ENCODE data around the gene FAM83F. TPM values are rescaled to one million over a fixed set of nuclear protein-coding genes. Genes with fewer than 3 reads are reported as not detected.

The FAM83F gene
- polyA plus RNA-seq, 1 donor (not counting 4 experiments of a cell fraction or from before 2014, with no cell fraction given) = 22.8 TPM

GRCh38 chr22:40025856-40026255 lies 31.1 kb downstream of the FAM83F start:
- Histone ChIP-seq H3K4me3 (ENCODE audit: control insufficient read depth in 2 of 3, extremely low read depth in 1 of 3, insufficient read depth in 2 of 3, low read depth in 1 of 3, low read length in 3 of 3) (no peak overlapping the region), H4K20me1 (ENCODE audit: control insufficient read depth, extremely low read depth, insufficient read depth, low read length) (peaks cover 12% of the 10 kb centered on the region), H3K9me1 (ENCODE audit: control insufficient read depth, extremely low read depth, insufficient read depth, low read length) (no peaks in the 10 kb centered on the region), H3K36me3 (ENCODE audit: control insufficient read depth in 2 of 2, extremely low read depth in 1 of 2, insufficient read depth in 2 of 2, low read length in 2 of 2) (peaks cover 33 to 46% of the 10 kb centered on the region in 2 experiments), H3K4me1 (ENCODE audit: control insufficient read depth, extremely low read depth, insufficient read depth, low read length) (peaks cover 32% of the 10 kb centered on the region), H3K9me3 (ENCODE audit: control insufficient read depth, low read depth, low read length) (no peaks in the 10 kb centered on the region), H3K4me2 (ENCODE audit: control insufficient read depth, extremely low read depth, insufficient read depth, low read depth, low read length) (no peak overlapping the region), H3K27me3 (ENCODE audit: control insufficient read depth, extremely low read depth, insufficient read depth, low read length) (no peaks in the 10 kb centered on the region), H3K27ac (ENCODE audit: control insufficient read depth, insufficient read depth, low read length) (no peak overlapping the region), H3K79me2 (ENCODE audit: control insufficient read depth, insufficient read depth, low read length) (peaks cover 20% of the 10 kb centered on the region), H2AFZ (ENCODE audit: control insufficient read depth, low read length) (no peak overlapping the region), H3K9ac (ENCODE audit: control insufficient read depth, extremely low read depth, insufficient read depth, low read length) (no peak overlapping the region)
- dilution Hi-C loops (cut with MboI; ENCODE audit: extremely low pct_ligation_motif_present, low sequenced_read_pairs) = no loop called here
- TF ChIP-seq EZH2 (IDR thresholded peaks at IDR 0.05; ENCODE audit: low read length) (no peak), CTCF (optimal IDR thresholded peaks at IDR 0.05 in 1 of 3, IDR thresholded peaks at IDR 0.05 in 1 of 3, conservative IDR thresholded peaks at IDR 0.05 in 1 of 3; ENCODE audit: extremely low read depth in 1 of 3, insufficient read depth in 2 of 3, low read length in 3 of 3) (no peak)
- FAIRE-seq (no peak), DNase-seq (ENCODE audit: low read depth, low spot score) (no peak)

GRCh38 chr22:40026641-40027040 lies 31.9 kb downstream of the FAM83F start:
- Histone ChIP-seq H3K4me1 (ENCODE audit: control insufficient read depth, extremely low read depth, insufficient read depth, low read length) (peaks cover 24% of the 10 kb centered on the region), H3K79me2 (ENCODE audit: control insufficient read depth, insufficient read depth, low read length) (peaks cover 20% of the 10 kb centered on the region), H3K4me2 (ENCODE audit: control insufficient read depth, extremely low read depth, insufficient read depth, low read depth, low read length) (no peak overlapping the region), H4K20me1 (ENCODE audit: control insufficient read depth, extremely low read depth, insufficient read depth, low read length) (peaks cover 12% of the 10 kb centered on the region), H2AFZ (ENCODE audit: control insufficient read depth, low read length) (no peak overlapping the region), H3K36me3 (ENCODE audit: control insufficient read depth in 2 of 2, extremely low read depth in 1 of 2, insufficient read depth in 2 of 2, low read length in 2 of 2) (peaks cover 36 to 38% of the 10 kb centered on the region in 2 experiments), H3K27ac (ENCODE audit: control insufficient read depth, insufficient read depth, low read length) (no peak overlapping the region), H3K27me3 (ENCODE audit: control insufficient read depth, extremely low read depth, insufficient read depth, low read length) (no peaks in the 10 kb centered on the region), H3K9me3 (ENCODE audit: control insufficient read depth, low read depth, low read length) (no peaks in the 10 kb centered on the region), H3K4me3 (ENCODE audit: control insufficient read depth in 2 of 3, extremely low read depth in 1 of 3, insufficient read depth in 2 of 3, low read depth in 1 of 3, low read length in 3 of 3) (no peak overlapping the region), H3K9me1 (ENCODE audit: control insufficient read depth, extremely low read depth, insufficient read depth, low read length) (no peaks in the 10 kb centered on the region), H3K9ac (ENCODE audit: control insufficient read depth, extremely low read depth, insufficient read depth, low read length) (no peak overlapping the region)
- DNase-seq (ENCODE audit: low read depth, low spot score) (no peak), FAIRE-seq (no peak)
- TF ChIP-seq EZH2 (IDR thresholded peaks at IDR 0.05; ENCODE audit: low read length) (no peak), CTCF (optimal IDR thresholded peaks at IDR 0.05 in 1 of 3, IDR thresholded peaks at IDR 0.05 in 1 of 3, conservative IDR thresholded peaks at IDR 0.05 in 1 of 3; ENCODE audit: extremely low read depth in 1 of 3, insufficient read depth in 2 of 3, low read length in 3 of 3) (no peak)
- dilution Hi-C loops (cut with MboI; ENCODE audit: extremely low pct_ligation_motif_present, low sequenced_read_pairs) = no loop called here
